Endothelial cell of umbilical vein (primary cell): Measurements from ENCODE around the gene DIP2C. TPM values are rescaled to one million over a fixed set of nuclear protein-coding genes. Genes with fewer than 3 reads are reported as not detected.
"Not testable (repeated sequence)": the region's sequence is repeated elsewhere in the genome, so short reads cannot be mapped to it uniquely, and the experiment has no call there.

Source experiments
- BruUV-seq: library from RNA; stranded (reverse); fragments of 400-500 nt; replicated peaks from 2 replicates; lab custom pipeline; 2021; lab: Mats Ljungman, UMichigan
- CTCF ChIA-PET: fragments of 300-600, 350-600 bp; sonication (Branson Sonifier 250); formaldehyde crosslinking; loops from one replicate; lab custom pipeline; 2021; ENCODE audit warnings: antibody characterized with exemption, inconsistent platforms; lab: Charles Lee
- POLR2A ChIA-PET: fragments of 300-600, 350-600 bp; sonication (Branson Sonifier 250); formaldehyde crosslinking; loops from one replicate; lab custom pipeline; 2021; ENCODE audit warnings: antibody characterized with exemption, inconsistent platforms; lab: Charles Lee
- DNase-seq: peaks from one replicate; pipeline ENCODE4 v3.0.0-alpha.2; 2011; ENCODE audit warnings: low read depth, low spot score
- FAIRE-seq: peaks from 2 replicates; lab custom pipeline; 2011; peaks lifted over from hg19 to GRCh38; lab: Jason Lieb, UNC
- H2AFZ ChIP-seq: 2 replicates; pipeline ENCODE4 v1.6.0; 2012; ENCODE audit warnings: low read depth, low read length, control low read depth, inconsistent platforms
- H3K27ac ChIP-seq: 2 replicates; pipeline ENCODE4 v1.5.1; 2011; ENCODE audit warnings: low read depth, mild to moderate bottlenecking, control low read depth, low read length, moderate library complexity; ENCODE audit not compliant: insufficient read depth
- H3K27me3 ChIP-seq, 2 experiments: 2 replicates each; pipeline versions ENCODE4 v1.6.0 to v1.6.1; 2011; ENCODE audit warnings: low read length in 2 of 2, mixed read lengths in 1 of 2; ENCODE audit not compliant: control insufficient read depth in 2 of 2, insufficient read depth in 2 of 2
- H3K36me3 ChIP-seq, 2 experiments: 2 replicates in 1 of 2; 3 replicates in 1 of 2; pipeline ENCODE4 v1.5.1; 2011; ENCODE audit warnings: low read length in 2 of 2, mild to moderate bottlenecking in 1 of 2, moderate library complexity in 1 of 2; ENCODE audit not compliant: control insufficient read depth in 2 of 2, insufficient read depth in 2 of 2; ENCODE audit errors: extremely low read depth in 1 of 2
- H3K4me1 ChIP-seq: 3 replicates; pipeline ENCODE4 v1.5.1; 2011; ENCODE audit warnings: mild to moderate bottlenecking, low read length; ENCODE audit not compliant: control insufficient read depth, insufficient read depth; ENCODE audit errors: extremely low read depth
- H3K4me2 ChIP-seq: 2 replicates; pipeline ENCODE4 v1.6.1; 2011; ENCODE audit warnings: low read length, control low read depth, mixed read lengths; ENCODE audit not compliant: insufficient read depth
- H3K4me3 ChIP-seq, 3 experiments: fragments of 200-600 bp in 1 of 3; sonication (generic), shearing (Covaris generic) in 1 of 3; replicated peaks in 1 of 3; 2 replicates each; pipeline ENCODE4 v1.5.1; 2011 to 2016; ENCODE audit warnings: control low read depth in 3 of 3, low read length in 3 of 3, mild to moderate bottlenecking in 2 of 3, inconsistent platforms in 1 of 3, low read depth in 1 of 3, moderate library complexity in 1 of 3; ENCODE audit not compliant: insufficient read depth in 1 of 3
- H3K79me2 ChIP-seq: 2 replicates; pipeline ENCODE4 v1.6.0; 2012; ENCODE audit warnings: low read length, inconsistent platforms; ENCODE audit not compliant: control insufficient read depth, insufficient read depth
- H3K9ac ChIP-seq: replicated peaks from 2 replicates; pipeline ENCODE3; 2011; ENCODE audit warnings: low read length, control low read depth; ENCODE audit not compliant: insufficient read depth; ENCODE audit errors: extremely low read depth
- H3K9me1 ChIP-seq: replicated peaks from 3 replicates; pipeline ENCODE4 v1.6.0; 2011; ENCODE audit warnings: mild to moderate bottlenecking, low read length; ENCODE audit not compliant: control insufficient read depth, insufficient read depth; ENCODE audit errors: extremely low read depth
- H3K9me3 ChIP-seq: replicated peaks from 2 replicates; pipeline ENCODE4 v1.5.1; 2012; ENCODE audit warnings: low read length, inconsistent platforms; ENCODE audit not compliant: control insufficient read depth, insufficient read depth
- H4K20me1 ChIP-seq: replicated peaks from 2 replicates; pipeline ENCODE3; 2011; ENCODE audit warnings: mild to moderate bottlenecking, low read length; ENCODE audit not compliant: control insufficient read depth, insufficient read depth; ENCODE audit errors: extremely low read depth
- EZH2 ChIP-seq: IDR thresholded peaks from 2 replicates; pipeline ENCODE4 v1.6.1; 2012; ENCODE audit warnings: borderline replicate concordance, low read depth, mild to moderate bottlenecking, moderate library complexity, low read length, inconsistent platforms; ENCODE audit not compliant: severe bottlenecking
- FOS ChIP-seq: IDR thresholded peaks from 2 replicates; pipeline ENCODE4 v1.6.1; 2011; ENCODE audit warnings: mild to moderate bottlenecking, low read length, moderate library complexity, borderline replicate concordance; ENCODE audit not compliant: insufficient read depth
- GATA2 ChIP-seq: IDR thresholded peaks from 2 replicates; pipeline ENCODE4 v1.7.0; 2011; ENCODE audit warnings: low read depth, mild to moderate bottlenecking, moderate library complexity, mixed read lengths, low read length; ENCODE audit not compliant: insufficient read length, insufficient read depth
- JUN ChIP-seq: IDR thresholded peaks from 2 replicates; pipeline ENCODE4 v1.6.1; 2011; ENCODE audit warnings: borderline replicate concordance, low read depth; ENCODE audit not compliant: insufficient read length, insufficient read depth
- MYC ChIP-seq: IDR thresholded peaks from one replicate; pipeline ENCODE4 v1.6.1; 2011; ENCODE audit warnings: mild to moderate bottlenecking, low read depth, low read length
- POLR2A ChIP-seq: IDR thresholded peaks from 2 replicates; pipeline ENCODE4 v1.6.1; 2012; ENCODE audit warnings: low read depth, mild to moderate bottlenecking, control low read depth, low read length
- POLR2AphosphoS5 ChIP-seq: IDR thresholded peaks from 2 replicates; pipeline ENCODE4 v1.6.1; 2012; ENCODE audit warnings: low read depth, mild to moderate bottlenecking, control low read depth, low read length, moderate library complexity; ENCODE audit not compliant: insufficient read depth
- dilution Hi-C: fragments of 300-500 bp; cut with MboI; formaldehyde crosslinking; loops from one replicate; pipeline ENCODE4 v1.15.0; 2019; ENCODE audit warnings: low sequenced_read_pairs; ENCODE audit not compliant: extremely low pct_ligation_motif_present
- intact Hi-C: fragments of 100-400 bp; cut with micrococcal nuclease; formaldehyde crosslinking; loops from one replicate; pipeline ENCODE4 v1.10.0; 2022
- polyA plus RNA-seq, 4 experiments: library from polyadenylated mRNA; depleted of rRNA in 3 of 4; stranded (reverse) in 3 of 4; unstranded in 1 of 4; fragments of >200 nt; gene quantifications; 2 replicates each; pipeline versions ENCODE4 v1.2.1 to v1.2.3, GENCODE V29; 2011 to 2012; ENCODE audit warnings: missing spikeins in 1 of 4
- total RNA-seq: library from RNA; stranded (reverse); gene quantifications from 2 replicates; pipeline ENCODE4 v1.2.3, GENCODE V29; 2021
- TF ChIP-seq, protein P1 (sequence below), 2 donors: IDR thresholded peaks; 1 replicate in 1 of 2; 2 replicates in 1 of 2; pipeline ENCODE4 v1.5.1; 2011; ENCODE audit warnings: low read length in 2 of 2, mild to moderate bottlenecking in 2 of 2, moderate library complexity in 2 of 2, control low read depth in 1 of 2, inconsistent platforms in 1 of 2, low read depth in 1 of 2; ENCODE audit not compliant: insufficient read depth in 1 of 2; ENCODE audit errors: extremely low read depth in 1 of 2
- TF ChIP-seq, protein P2 (sequence below): IDR thresholded peaks from 2 replicates; pipeline ENCODE4 v1.6.1; 2011; ENCODE audit not compliant: insufficient read depth, insufficient read length

The DIP2C gene
- total and polyA plus RNA-seq, 2 donors (not counting 3 experiments of a cell fraction or from before 2014, with no cell fraction given) = 3.6 to 10.7 TPM

DNA sequence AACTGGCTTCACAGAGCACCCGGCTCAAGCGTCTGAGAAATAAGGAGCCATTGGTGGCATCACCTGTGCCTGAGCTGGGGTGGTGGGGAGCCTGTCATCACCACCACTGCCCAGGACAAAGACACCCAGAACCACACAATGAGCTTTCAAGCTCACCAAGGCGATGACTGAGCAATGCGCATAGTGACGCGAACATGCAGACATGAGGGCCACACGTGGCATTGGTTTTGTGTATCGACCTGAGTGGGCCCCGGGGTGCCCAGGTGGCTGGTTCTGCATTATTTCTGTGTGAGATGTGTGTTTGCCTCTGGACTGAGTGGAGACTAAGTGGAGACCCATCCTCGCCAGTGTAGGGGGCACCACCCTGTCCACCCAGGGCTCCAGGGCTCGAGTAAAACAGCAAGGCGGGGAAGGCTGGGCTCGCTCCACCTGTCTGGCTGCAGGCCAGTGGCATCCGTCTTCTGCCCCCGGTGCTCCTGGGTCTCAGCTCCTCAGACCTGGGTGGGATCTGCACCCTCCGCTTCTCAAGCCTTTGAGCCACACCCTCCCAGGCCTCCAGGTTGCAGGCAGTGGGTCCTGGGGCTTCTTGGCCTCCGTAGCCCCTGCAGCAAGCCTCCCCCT lies 92.6 kb downstream of the DIP2C start:
- no peak overlapping the region for H3K27ac ChIP-seq
- no peaks in the 10 kb centered on the region for H4K20me1 ChIP-seq
- peaks cover 3% of the 10 kb centered on the region for H3K4me1 ChIP-seq
- intact Hi-C loops (no loop called here), dilution Hi-C loops (no loop called here)
- H3K9me1 ChIP-seq = no peaks in the 10 kb centered on the region
- H3K9me3 ChIP-seq = no peaks in the 10 kb centered on the region
- DNase-seq (no peak), FAIRE-seq (no peak)
- H3K9ac ChIP-seq = no peak overlapping the region
- POLR2A ChIA-PET = no interaction called here
- CTCF ChIA-PET = no interaction called here
- no peak overlapping the region for H3K4me2 ChIP-seq
- no peak for TF ChIP-seq MYC
- TF ChIP-seq, protein P1, sequence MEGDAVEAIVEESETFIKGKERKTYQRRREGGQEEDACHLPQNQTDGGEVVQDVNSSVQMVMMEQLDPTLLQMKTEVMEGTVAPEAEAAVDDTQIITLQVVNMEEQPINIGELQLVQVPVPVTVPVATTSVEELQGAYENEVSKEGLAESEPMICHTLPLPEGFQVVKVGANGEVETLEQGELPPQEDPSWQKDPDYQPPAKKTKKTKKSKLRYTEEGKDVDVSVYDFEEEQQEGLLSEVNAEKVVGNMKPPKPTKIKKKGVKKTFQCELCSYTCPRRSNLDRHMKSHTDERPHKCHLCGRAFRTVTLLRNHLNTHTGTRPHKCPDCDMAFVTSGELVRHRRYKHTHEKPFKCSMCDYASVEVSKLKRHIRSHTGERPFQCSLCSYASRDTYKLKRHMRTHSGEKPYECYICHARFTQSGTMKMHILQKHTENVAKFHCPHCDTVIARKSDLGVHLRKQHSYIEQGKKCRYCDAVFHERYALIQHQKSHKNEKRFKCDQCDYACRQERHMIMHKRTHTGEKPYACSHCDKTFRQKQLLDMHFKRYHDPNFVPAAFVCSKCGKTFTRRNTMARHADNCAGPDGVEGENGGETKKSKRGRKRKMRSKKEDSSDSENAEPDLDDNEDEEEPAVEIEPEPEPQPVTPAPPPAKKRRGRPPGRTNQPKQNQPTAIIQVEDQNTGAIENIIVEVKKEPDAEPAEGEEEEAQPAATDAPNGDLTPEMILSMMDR (IDR thresholded peaks at IDR 0.05; ENCODE audit: extremely low read depth in 1 of 2, insufficient read depth in 1 of 2, low read depth in 1 of 2, low read length in 2 of 2) = no peak
- TF ChIP-seq, protein P2, sequence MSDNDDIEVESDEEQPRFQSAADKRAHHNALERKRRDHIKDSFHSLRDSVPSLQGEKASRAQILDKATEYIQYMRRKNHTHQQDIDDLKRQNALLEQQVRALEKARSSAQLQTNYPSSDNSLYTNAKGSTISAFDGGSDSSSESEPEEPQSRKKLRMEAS = no peak
- no peak for TF ChIP-seq GATA2
- no peak for TF ChIP-seq POLR2AphosphoS5
- no peak for TF ChIP-seq EZH2
- TF ChIP-seq FOS = no peak
- TF ChIP-seq JUN = no peak
- no peak for TF ChIP-seq POLR2A
- H3K79me2 ChIP-seq = no peaks in the 10 kb centered on the region
- no peaks in the 10 kb centered on the region for H3K36me3 ChIP-seq
- no peak overlapping the region for H3K4me3 ChIP-seq
- no peaks in the 10 kb centered on the region for H3K27me3 ChIP-seq
- no TSS peak for BruUV-seq
- H2AFZ ChIP-seq = no peak overlapping the region

DNA sequence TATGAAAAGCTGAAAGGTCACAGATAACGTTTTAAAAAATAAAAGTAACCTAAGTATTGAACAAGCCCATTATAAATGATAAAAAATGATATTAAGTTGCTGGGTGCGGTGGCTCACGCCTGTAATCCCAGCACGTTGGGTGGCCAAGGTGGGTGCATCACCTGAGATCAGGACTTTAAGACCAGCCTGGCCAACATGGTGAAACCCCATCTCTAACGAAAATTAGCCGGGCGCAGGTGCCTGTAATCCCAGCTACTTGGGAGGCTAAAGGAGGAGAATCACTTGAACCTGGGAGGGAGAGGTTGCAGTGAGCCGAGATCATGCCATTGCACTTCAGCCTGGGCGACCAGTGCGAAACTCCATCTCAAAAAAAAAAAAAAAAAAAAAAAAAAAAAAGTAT lies 93.3 kb downstream of the DIP2C start:
- DNase-seq, H3K4me2 ChIP-seq, BruUV-seq, H4K20me1 ChIP-seq, H2AFZ ChIP-seq, H3K36me3 ChIP-seq, CTCF ChIA-PET, H3K27ac ChIP-seq, dilution Hi-C loops, H3K79me2 ChIP-seq, POLR2A ChIA-PET, H3K4me1 ChIP-seq, FAIRE-seq, H3K4me3 ChIP-seq, H3K9me1 ChIP-seq, H3K9ac ChIP-seq, H3K9me3 ChIP-seq, intact Hi-C loops, H3K27me3 ChIP-seq: not testable (repeated sequence)
